H1 (cell line): ENCODE measurements around the gene PLA2R1. TPM values are rescaled to one million over a fixed set of nuclear protein-coding genes. Genes with fewer than 3 reads are reported as not detected.

Source experiments
- CTCF ChIA-PET: fragments of 300-600 bp; sonication (Branson Sonifier 250); formaldehyde crosslinking; loops from one replicate; lab custom pipeline; 2021; ENCODE audit not compliant: partially characterized antibody; lab: Charles Lee
- POLR2A ChIA-PET: fragments of 300-600 bp; sonication (Branson Sonifier 250); formaldehyde crosslinking; loops from one replicate; lab custom pipeline; 2021; ENCODE audit warnings: inconsistent platforms; ENCODE audit not compliant: partially characterized antibody; lab: Charles Lee
- DNase-seq, 2 experiments: peaks; one replicate each; pipeline versions ENCODE4 v3.0.0 to v3.0.0-alpha.2; 2010 to 2022; ENCODE audit warnings: low spot score in 2 of 2, low read depth in 1 of 2, mixed read lengths in 1 of 2
- FAIRE-seq: peaks from 2 replicates; lab custom pipeline; 2011; peaks lifted over from hg19 to GRCh38; lab: Jason Lieb, UNC
- H2AFZ ChIP-seq: 2 replicates; pipeline ENCODE4 v1.8.1; 2012; ENCODE audit warnings: low read length, inconsistent platforms
- H2AK5ac ChIP-seq: 2 replicates; pipeline ENCODE4 v1.6.1; 2013; ENCODE audit warnings: low read depth, low read length
- H2BK120ac ChIP-seq: replicated peaks from 2 replicates; pipeline ENCODE3; 2013; ENCODE audit warnings: low read depth, low read length, inconsistent platforms
- H2BK12ac ChIP-seq: 2 replicates; pipeline ENCODE4 v1.6.1; 2013; ENCODE audit warnings: low read depth, low read length
- H2BK15ac ChIP-seq: 2 replicates; pipeline ENCODE4 v1.6.1; 2013; ENCODE audit warnings: low read length
- H2BK20ac ChIP-seq: 2 replicates; pipeline ENCODE4 v1.6.1; 2013; ENCODE audit warnings: low read length
- H2BK5ac ChIP-seq: 2 replicates; pipeline ENCODE4 v1.6.1; 2013; ENCODE audit warnings: low read depth, low read length
- H3K14ac ChIP-seq: 2 replicates; pipeline ENCODE4 v1.6.1; 2013; ENCODE audit warnings: inconsistent platforms; ENCODE audit not compliant: insufficient read length
- H3K18ac ChIP-seq: 2 replicates; pipeline ENCODE4 v1.6.1; 2013; ENCODE audit warnings: low read length; ENCODE audit errors: extremely low read depth
- H3K23ac ChIP-seq: 2 replicates; pipeline ENCODE4 v1.6.1; 2013; ENCODE audit warnings: inconsistent platforms; ENCODE audit not compliant: insufficient read length
- H3K23me2 ChIP-seq: 2 replicates; pipeline ENCODE4 v1.6.1; 2013; ENCODE audit warnings: low read depth, low read length
- H3K27ac ChIP-seq: 2 replicates; pipeline ENCODE4 v1.6.1; 2011; ENCODE audit warnings: low read depth, low read length, inconsistent platforms
- H3K27me3 ChIP-seq, 4 experiments: replicated peaks in 1 of 4; 1 replicate in 1 of 4; 2 replicates in 3 of 4; pipeline versions ENCODE4 v1.6.1 to v1.8.1; 2011 to 2013; ENCODE audit warnings: low read length in 3 of 4, mild to moderate bottlenecking in 3 of 4, inconsistent platforms in 2 of 4, mixed read lengths in 2 of 4, moderate library complexity in 1 of 4; ENCODE audit not compliant: control insufficient read depth in 3 of 4, insufficient read depth in 3 of 4; ENCODE audit errors: extremely low read depth in 1 of 4
- H3K36me3 ChIP-seq, 4 experiments: 2 replicates each; pipeline versions ENCODE4 v1.6.1 to v1.8.1; 2011 to 2013; ENCODE audit warnings: mild to moderate bottlenecking in 4 of 4, low read length in 3 of 4, moderate library complexity in 2 of 4, control low read depth in 1 of 4, inconsistent platforms in 1 of 4; ENCODE audit not compliant: insufficient read depth in 4 of 4, control insufficient read depth in 2 of 4
- H3K4ac ChIP-seq: replicated peaks from 2 replicates; pipeline ENCODE3; 2013; ENCODE audit warnings: low read length, low read depth, mixed read lengths, inconsistent platforms; ENCODE audit not compliant: insufficient read length
- H3K4me1 ChIP-seq, 4 experiments: replicated peaks in 1 of 4; 1 replicate in 1 of 4; 2 replicates in 3 of 4; pipeline versions ENCODE4 v1.6.1 to v1.8.1; 2011 to 2013; ENCODE audit warnings: low read length in 3 of 4, inconsistent platforms in 2 of 4, mixed read lengths in 1 of 4; ENCODE audit not compliant: insufficient read depth in 4 of 4, control insufficient read depth in 3 of 4
- H3K4me2 ChIP-seq, 2 experiments: 2 replicates each; pipeline versions ENCODE4 v1.6.1 to v1.8.1; 2011 to 2013; ENCODE audit warnings: low read depth in 2 of 2, low read length in 2 of 2, control low read depth in 1 of 2, inconsistent platforms in 1 of 2, mild to moderate bottlenecking in 1 of 2; ENCODE audit not compliant: insufficient read depth in 1 of 2
- H3K4me3 ChIP-seq, 4 experiments: fragments of 200-600, 300-600 bp in 1 of 4; sonication (generic), shearing (Covaris generic), sonication (Bioruptor Twin) in 1 of 4; 2 replicates each; pipeline versions ENCODE4 v1.5.1 to v1.8.1; 2011 to 2016; ENCODE audit warnings: low read length in 4 of 4, low read depth in 3 of 4, control low read depth in 2 of 4, inconsistent platforms in 2 of 4, mild to moderate bottlenecking in 2 of 4, mixed read lengths in 1 of 4, moderate library complexity in 1 of 4; ENCODE audit not compliant: insufficient read depth in 2 of 4; ENCODE audit errors: extremely low read depth in 1 of 4
- H3K56ac ChIP-seq: replicated peaks from 2 replicates; pipeline ENCODE3; 2013; ENCODE audit warnings: low read depth, mild to moderate bottlenecking, mixed read lengths, low read length, inconsistent platforms; ENCODE audit not compliant: insufficient read length
- H3K79me1 ChIP-seq: 2 replicates; pipeline ENCODE4 v1.6.1; 2013; ENCODE audit warnings: low read depth, low read length, control low read depth
- H3K79me2 ChIP-seq, 2 experiments: 2 replicates each; pipeline versions ENCODE4 v1.6.1 to v1.8.1; 2012 to 2013; ENCODE audit warnings: low read length in 2 of 2, mild to moderate bottlenecking in 2 of 2, inconsistent platforms in 1 of 2; ENCODE audit not compliant: insufficient read depth in 2 of 2, control insufficient read depth in 1 of 2
- H3K9ac ChIP-seq, 4 experiments: replicated peaks in 1 of 4; 1 replicate in 1 of 4; 2 replicates in 3 of 4; pipeline versions ENCODE4 v1.6.1 to v1.8.1; 2011 to 2013; ENCODE audit warnings: low read depth in 3 of 4, low read length in 3 of 4, control low read depth in 2 of 4, mild to moderate bottlenecking in 2 of 4, moderate library complexity in 2 of 4, inconsistent platforms in 1 of 4; ENCODE audit errors: extremely low read depth in 1 of 4
- H3K9me3 ChIP-seq, 2 experiments: 2 replicates each; pipeline versions ENCODE4 v1.6.1 to v1.8.1; 2012 to 2013; ENCODE audit warnings: mild to moderate bottlenecking in 2 of 2, moderate library complexity in 2 of 2, control low read depth in 1 of 2, inconsistent platforms in 1 of 2, low read depth in 1 of 2, low read length in 1 of 2, mixed read lengths in 1 of 2; ENCODE audit not compliant: insufficient read depth in 2 of 2
- H4K20me1 ChIP-seq, 2 experiments: replicated peaks in 1 of 2; 2 replicates each; pipeline versions ENCODE3 to v1.8.1; 2011 to 2013; ENCODE audit warnings: inconsistent platforms in 2 of 2, low read length in 2 of 2, mild to moderate bottlenecking in 1 of 2; ENCODE audit not compliant: insufficient read depth in 2 of 2, control insufficient read depth in 1 of 2
- H4K5ac ChIP-seq: 2 replicates; pipeline ENCODE4 v1.6.1; 2013; ENCODE audit warnings: low read length, low read depth, mixed read lengths, inconsistent platforms; ENCODE audit not compliant: insufficient read length
- H4K8ac ChIP-seq: 2 replicates; pipeline ENCODE4 v1.8.0; 2013; ENCODE audit warnings: mild to moderate bottlenecking, moderate library complexity, low read length, inconsistent platforms; ENCODE audit not compliant: insufficient read depth; ENCODE audit errors: extremely low read depth
- H4K91ac ChIP-seq: replicated peaks from 2 replicates; pipeline ENCODE3; 2013; ENCODE audit warnings: low read length, mixed read lengths, inconsistent platforms; ENCODE audit not compliant: insufficient read length
- BCL11A ChIP-seq, 2 experiments: IDR thresholded peaks; one replicate each; pipeline ENCODE4 v1.6.1; 2011; ENCODE audit warnings: low read depth in 2 of 2, low read length in 2 of 2, mild to moderate bottlenecking in 2 of 2
- CBX5 ChIP-seq: fragments of 300-800, 300-1000 bp; sonication (generic); IDR thresholded peaks from 2 replicates; pipeline ENCODE4 v1.7.1; 2016; ENCODE audit warnings: antibody characterized with exemption, low read length, low read depth
- CHD2 ChIP-seq: IDR thresholded peaks from 2 replicates; pipeline ENCODE4 v1.6.1; 2012; ENCODE audit warnings: low read length, improper control_type of control experiment
- CREB1 ChIP-seq: IDR thresholded peaks from 2 replicates; pipeline ENCODE4 v1.6.1; 2012; ENCODE audit warnings: inconsistent platforms
- CTBP2 ChIP-seq: IDR thresholded peaks from 2 replicates; pipeline ENCODE4 v1.7.0; 2011; ENCODE audit warnings: borderline replicate concordance, mild to moderate bottlenecking, moderate library complexity, mixed read lengths, low read length; ENCODE audit not compliant: insufficient read depth, insufficient read length
- EP300 ChIP-seq, 2 experiments: IDR thresholded peaks; 1 replicate in 1 of 2; 2 replicates in 1 of 2; pipeline ENCODE4 v1.6.1; 2011 to 2012; ENCODE audit warnings: low read depth in 2 of 2, low read length in 2 of 2, mild to moderate bottlenecking in 2 of 2, borderline replicate concordance in 1 of 2, inconsistent platforms in 1 of 2, moderate library complexity in 1 of 2
- FOSL1 ChIP-seq: IDR thresholded peaks from 2 replicates; pipeline ENCODE4 v1.6.1; 2011; ENCODE audit warnings: mild to moderate bottlenecking, low read depth, low read length, moderate library complexity; ENCODE audit not compliant: insufficient read depth
- HDAC2 ChIP-seq, 2 experiments: fragments of 300-600 bp in 1 of 2; sonication (generic) in 1 of 2; IDR thresholded peaks; 2 replicates each; pipeline ENCODE4 v1.6.1; 2011 to 2012; ENCODE audit warnings: low read depth in 2 of 2, low read length in 2 of 2, mild to moderate bottlenecking in 2 of 2, moderate library complexity in 2 of 2, borderline replicate concordance in 1 of 2, inconsistent platforms in 1 of 2
- JUN ChIP-seq: IDR thresholded peaks from 2 replicates; pipeline ENCODE4 v1.6.1; 2011; ENCODE audit warnings: low read depth, mild to moderate bottlenecking, improper control_type of control experiment, low read length
- NANOG ChIP-seq: IDR thresholded peaks from 2 replicates; pipeline ENCODE4 v1.6.1; 2011; ENCODE audit warnings: low read length, low read depth, mild to moderate bottlenecking, inconsistent platforms; ENCODE audit not compliant: insufficient read depth, poor library complexity, severe bottlenecking
- RNF2 ChIP-seq: fragments of 200-900, 300-1000 bp; sonication (generic); IDR thresholded peaks from 2 replicates; pipeline ENCODE4 v1.7.1; 2016; ENCODE audit warnings: borderline replicate concordance, low read depth, mild to moderate bottlenecking, antibody characterized with exemption, low read length; ENCODE audit not compliant: poor library complexity, severe bottlenecking; ENCODE audit errors: missing control alignments
- RXRA ChIP-seq: IDR thresholded peaks from 2 replicates; pipeline ENCODE4 v1.6.1; 2011; ENCODE audit warnings: low read depth, mild to moderate bottlenecking, low read length, moderate library complexity; ENCODE audit not compliant: insufficient read depth
- SRF ChIP-seq: IDR thresholded peaks from 2 replicates; pipeline ENCODE4 v1.6.1; 2011; ENCODE audit warnings: mild to moderate bottlenecking, low read depth, low read length, moderate library complexity
- WGBS, 2 experiments: shearing (Covaris generic) in 1 of 2; methylation state at CpG; one replicate each; pipeline versions ENCODE4 v1.1.6 to v1.1.7; 2013 to 2015; ENCODE audit warnings: low lambda C conversion rate in 2 of 2, mixed read lengths in 2 of 2, inconsistent platforms in 1 of 2, low coverage in 1 of 2, missing lambda C conversion rate in 1 of 2; ENCODE audit not compliant: insufficient replicate concordance in 2 of 2, insufficient coverage in 1 of 2, insufficient read length in 1 of 2; ENCODE audit errors: extremely low coverage in 1 of 2, missing lambda C conversion rate in 1 of 2; 5-methylcytosine and 5-hydroxymethylcytosine counted together
- polyA plus RNA-seq, 7 experiments: library from polyadenylated mRNA; depleted of rRNA in 3 of 7; stranded (reverse) in 5 of 7; unstranded in 2 of 7; fragments of >200 nt in 5 of 7; fragments of 200-250 nt in 2 of 7; gene quantifications; 1 replicate in 5 of 7; 2 replicates in 1 of 7; 4 replicates in 1 of 7; pipeline versions ENCODE4 v1.2.1 to v1.2.3, GENCODE V29; 2011 to 2013; ENCODE audit warnings: missing spikeins in 2 of 7, mixed read lengths in 2 of 7
- total RNA-seq: library from RNA; stranded (reverse); fragmentation: NEBNext Ultra II Directional; extraction: Animal tissue kit (Norgen Biotek cat#: 25700); gene quantifications from 2 replicates; pipeline ENCODE4 v1.2.1, GENCODE V29; 2021

PLA2R1 gene
- total and polyA plus RNA-seq, 2 of the 8 experiments (the other 6 are each of a cell fraction or from before 2014, with no cell fraction given): 0.65 to 1.5 TPM

DNA sequence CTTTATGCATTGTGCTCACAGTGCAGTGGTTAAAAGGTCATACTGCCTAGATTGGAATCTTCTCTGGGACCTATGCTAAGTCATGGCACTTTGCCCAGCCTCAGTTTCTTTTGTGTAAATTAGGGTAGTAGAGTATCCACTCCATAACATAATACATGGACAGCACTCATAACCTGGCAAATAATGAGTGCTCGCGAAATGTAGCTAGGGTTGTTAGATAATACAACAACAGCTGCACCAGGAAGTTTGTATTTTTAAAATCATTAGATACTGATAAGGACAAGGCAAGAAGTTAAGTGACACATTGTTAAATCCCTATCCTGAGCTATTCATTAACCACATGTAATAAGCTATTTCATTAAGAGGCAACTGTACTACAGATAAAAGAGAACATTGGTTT lies 13.8 kb upstream of the PLA2R1 start:
- Histone ChIP-seq H3K79me1 (no peaks in the 10 kb centered on the region), H2AFZ (no peak overlapping the region), H3K79me2 (no peaks in the 10 kb centered on the region), H2BK15ac (no peak overlapping the region), H2BK120ac (no peak overlapping the region), H3K4me3 (no peak overlapping the region), H3K23me2 (no peaks in the 10 kb centered on the region), H4K20me1 (no peaks in the 10 kb centered on the region), H4K8ac (no peak overlapping the region), H2BK5ac (no peak overlapping the region), H4K5ac (no peak overlapping the region), H3K4ac (no peak overlapping the region), H3K36me3 (no peaks in the 10 kb centered on the region), H3K4me1 (no peaks in the 10 kb centered on the region), H2BK20ac (no peak overlapping the region), H3K56ac (no peak overlapping the region), H3K14ac (no peak overlapping the region), H3K9ac (no peak overlapping the region), H3K18ac (no peak overlapping the region), H3K4me2 (no peak overlapping the region), H3K27me3 (no peaks in the 10 kb centered on the region), H4K91ac (no peak overlapping the region), H2AK5ac (no peak overlapping the region), H3K27ac (no peak overlapping the region), H3K23ac (no peak overlapping the region), H3K9me3 (peaks cover 2 to 17% of the 10 kb centered on the region in 2 experiments; a peak in 2 of 4 replicates), H2BK12ac (no peak overlapping the region)
- FAIRE-seq (no peak), DNase-seq (no peak)
- ChIA-PET POLR2A (no interaction called here), CTCF (interaction anchor here (0.8 to 2.8 kb wide), 5 partner anchors 10 to 34 kb away, joined by 3 to 15 read pairs (median 4); partner anchors contain the start of gene PLA2R1)
- WGBS, 2 experiments: 93% methylated on average over 2 of the region's 2 CpGs; no CpG with 5 or more reads in 1 of the 2 experiments
- no peak for TF ChIP-seq CHD2
- TF ChIP-seq BCL11A (IDR thresholded peaks at IDR 0.05; ENCODE audit: low read depth in 2 of 2, low read length in 2 of 2): no peak
- no peak for TF ChIP-seq NANOG
- no peak for TF ChIP-seq JUN
- no peak for TF ChIP-seq RNF2
- no peak for TF ChIP-seq EP300 (IDR thresholded peaks at IDR 0.05; ENCODE audit: borderline replicate concordance in 1 of 2, low read depth in 2 of 2, low read length in 2 of 2)
- no peak for TF ChIP-seq FOSL1
- TF ChIP-seq RXRA: no peak
- no peak for TF ChIP-seq SRF
- no peak for TF ChIP-seq CREB1
- TF ChIP-seq HDAC2 (IDR thresholded peaks at IDR 0.05; ENCODE audit: borderline replicate concordance in 1 of 2, low read depth in 2 of 2, low read length in 2 of 2): no peak
- TF ChIP-seq CBX5: no peak
- no peak for TF ChIP-seq CTBP2
